Right lobe of liver (tissue), 6 donors: Measurements from ENCODE around the gene IFNE. TPM values are rescaled to one million over a fixed set of nuclear protein-coding genes. Genes with fewer than 3 reads are reported as not detected.
"Not testable (repeated sequence)": the region's sequence is repeated elsewhere in the genome, so short reads cannot be mapped to it uniquely, and the experiment has no call there.

Experiments
- ATAC-seq, 4 donors: fragments of 200-7000 bp; cut with Tn5 transposase; one replicate each; pipeline ENCODE4 v1.9.1; 2020; ENCODE audit warnings: mild to moderate bottlenecking in 4 of 4, moderate library complexity in 4 of 4
- DNase-seq, 3 donors: peaks; one replicate each; pipeline ENCODE4 v3.0.0-alpha.2; 2020
- H3K27ac ChIP-seq, 3 donors: fragments of 200-600 bp; one replicate each; pipeline ENCODE4 v1.8.0; 2022
- H3K27me3 ChIP-seq, 2 donors: fragments of 200-600 bp; one replicate each; pipeline ENCODE4 v1.8.0; 2022
- H3K36me3 ChIP-seq, 4 donors: fragments of 200-600 bp; sonication (generic) in 1 of 4; one replicate each; pipeline versions ENCODE4 v1.5.1 to v1.8.0; 2017 to 2022; ENCODE audit warnings: control low read depth in 1 of 4
- H3K4me1 ChIP-seq, 4 donors: fragments of 200-600 bp; sonication (generic) in 1 of 4; one replicate each; pipeline versions ENCODE4 v1.5.1 to v1.8.0; 2017 to 2022; ENCODE audit warnings: control low read depth in 1 of 4
- H3K4me3 ChIP-seq, 3 donors: fragments of 200-600 bp; one replicate each; pipeline ENCODE4 v1.8.0; 2022
- H3K9me3 ChIP-seq, 4 donors: fragments of 200-600 bp; sonication (generic) in 1 of 4; one replicate each; pipeline versions ENCODE4 v1.5.1 to v1.8.0; 2017 to 2022; ENCODE audit warnings: control low read depth in 1 of 4
- POLR2A ChIP-seq: fragments of 450-650 bp; IDR thresholded peaks from one replicate; pipeline ENCODE4 v1.6.1; 2017; ENCODE audit warnings: antibody characterized with exemption, mild to moderate bottlenecking
- WGBS: methylation state at CpG from one replicate; pipeline ENCODE4 v1.1.6; 2018; ENCODE audit warnings: low coverage, low lambda C conversion rate; ENCODE audit not compliant: insufficient coverage; ENCODE audit errors: missing lambda C conversion rate; 5-methylcytosine and 5-hydroxymethylcytosine counted together
- intact Hi-C, 2 donors: fragments of 100-400 bp; cut with DNase I; formaldehyde crosslinking; loops; one replicate each; pipeline versions ENCODE4 v1.11.2 to v1.14.1; 2022
- total RNA-seq, 6 experiments: library from RNA; depleted of rRNA in 2 of 6; stranded (reverse); fragments of >200 nt in 2 of 6; fragmentation: NEBNext Ultra II Directional in 3 of 6; extraction: Animal tissue kit (Norgen Biotek cat#: 25700) in 3 of 6; gene quantifications; one replicate each; pipeline versions ENCODE4 v1.1.0 to v1.2.4, GENCODE V29; 2016 to 2023
- TF ChIP-seq, protein P1 (sequence below), 4 donors: fragments of 200-600 bp in 3 of 4; fragments of 450-650 bp in 1 of 4; IDR thresholded peaks; one replicate each; pipeline versions ENCODE4 v1.5.1 to v1.8.0; 2016 to 2022; ENCODE audit warnings: antibody characterized with exemption in 4 of 4, mild to moderate bottlenecking in 2 of 4
- donor health status: DM: no; HTN: yes; CAD: no.
- donor health status: DM: no; HTN: no; CAD: no.
- donor health status: DM: no; HTN: no; CAD: no.
- donor health status: DM: no; HTN: yes; CAD: no.
- donor health status: DM: no; HTN: yes; CAD: no.

The IFNE gene
- total RNA-seq, 6 experiments from 2014 or later, result not detected

DNA sequence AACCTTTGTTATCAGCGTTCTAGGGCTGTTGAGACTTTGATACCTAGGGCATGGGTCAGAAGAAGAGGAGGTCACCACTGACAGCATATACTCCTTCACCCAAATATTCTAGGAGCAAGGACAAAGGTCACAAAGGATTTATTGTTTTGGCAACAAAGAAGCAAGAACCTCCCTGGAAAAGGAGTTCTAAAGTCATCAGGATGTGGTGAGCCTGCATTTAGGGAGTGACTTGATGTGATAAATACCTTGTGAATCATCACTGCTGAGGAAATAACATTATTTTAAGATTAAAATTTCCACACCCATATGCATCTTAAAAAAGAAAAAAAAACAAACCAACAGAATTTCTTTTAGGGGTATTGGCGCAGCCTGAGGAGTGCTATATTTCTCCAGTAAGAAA, 28.0 kb downstream of the IFNE start:
- Histone ChIP-seq H3K27me3 (no peaks in the 10 kb centered on the region), H3K36me3 (no peaks in the 10 kb centered on the region), H3K9me3 (no peaks in the 10 kb centered on the region), H3K27ac (no peak overlapping the region), H3K4me3 (no peak overlapping the region), H3K4me1 (no peaks in the 10 kb centered on the region)
- WGBS, result 52% methylated on average over 2 of the region's 2 CpGs
- no peak for ATAC-seq
- DNase-seq, result no peak
- no peak for TF ChIP-seq POLR2A
- TF ChIP-seq, protein P1, sequence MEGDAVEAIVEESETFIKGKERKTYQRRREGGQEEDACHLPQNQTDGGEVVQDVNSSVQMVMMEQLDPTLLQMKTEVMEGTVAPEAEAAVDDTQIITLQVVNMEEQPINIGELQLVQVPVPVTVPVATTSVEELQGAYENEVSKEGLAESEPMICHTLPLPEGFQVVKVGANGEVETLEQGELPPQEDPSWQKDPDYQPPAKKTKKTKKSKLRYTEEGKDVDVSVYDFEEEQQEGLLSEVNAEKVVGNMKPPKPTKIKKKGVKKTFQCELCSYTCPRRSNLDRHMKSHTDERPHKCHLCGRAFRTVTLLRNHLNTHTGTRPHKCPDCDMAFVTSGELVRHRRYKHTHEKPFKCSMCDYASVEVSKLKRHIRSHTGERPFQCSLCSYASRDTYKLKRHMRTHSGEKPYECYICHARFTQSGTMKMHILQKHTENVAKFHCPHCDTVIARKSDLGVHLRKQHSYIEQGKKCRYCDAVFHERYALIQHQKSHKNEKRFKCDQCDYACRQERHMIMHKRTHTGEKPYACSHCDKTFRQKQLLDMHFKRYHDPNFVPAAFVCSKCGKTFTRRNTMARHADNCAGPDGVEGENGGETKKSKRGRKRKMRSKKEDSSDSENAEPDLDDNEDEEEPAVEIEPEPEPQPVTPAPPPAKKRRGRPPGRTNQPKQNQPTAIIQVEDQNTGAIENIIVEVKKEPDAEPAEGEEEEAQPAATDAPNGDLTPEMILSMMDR (IDR thresholded peaks at IDR 0.05), result no peak
- intact Hi-C loops, result no loop called here

- DNase-seq (no peak), ATAC-seq (no peak)
- Histone ChIP-seq H3K4me1 (no peaks in the 10 kb centered on the region), H3K27me3 (no peaks in the 10 kb centered on the region), H3K9me3 (no peaks in the 10 kb centered on the region), H3K36me3 (no peaks in the 10 kb centered on the region), H3K27ac (no peak overlapping the region), H3K4me3 (no peak overlapping the region)
- no peak for TF ChIP-seq POLR2A
- WGBS, result 70% methylated on average over 4 of the region's 4 CpGs
- intact Hi-C loops, result no loop called here
Observed at GRCh38 chr9:21452681-21453080, 29.4 kb downstream of the IFNE start.

- DNase-seq (no peak), ATAC-seq (no peak)
- Histone ChIP-seq H3K36me3 (no peaks in the 10 kb centered on the region), H3K4me3 (no peak overlapping the region), H3K27ac (no peak overlapping the region), H3K9me3 (no peaks in the 10 kb centered on the region), H3K4me1 (no peaks in the 10 kb centered on the region), H3K27me3 (no peaks in the 10 kb centered on the region)
- intact Hi-C loops, result no loop called here
- WGBS, result 46% methylated on average over 4 of the region's 4 CpGs
- TF ChIP-seq, protein P1 (IDR thresholded peaks at IDR 0.05), result no peak
- no peak for TF ChIP-seq POLR2A
Observed at GRCh38 chr9:21450733-21451394, 31.2 kb downstream of the IFNE start.

DNA sequence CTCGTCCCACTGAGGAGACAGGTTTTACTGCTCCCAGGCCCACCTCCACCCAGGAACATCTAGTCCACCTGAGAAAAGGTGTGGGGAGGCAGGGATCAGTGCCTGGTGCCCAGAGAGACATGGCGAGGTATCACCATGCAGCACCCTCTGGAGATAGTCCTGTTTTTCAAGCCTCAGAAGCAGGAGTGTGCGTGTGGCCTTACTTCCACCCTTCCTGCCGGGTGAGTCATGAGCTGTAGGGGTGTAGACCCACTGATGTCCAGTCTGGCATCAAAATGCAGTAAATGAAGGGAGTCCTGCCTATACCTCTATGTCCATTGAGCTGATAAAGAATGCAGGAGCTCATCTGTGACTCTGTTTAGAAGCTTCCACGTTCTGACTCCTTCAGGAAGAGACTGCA, 32.8 kb downstream of the IFNE start:
- intact Hi-C loops, H3K9me3 ChIP-seq, H3K4me3 ChIP-seq, H3K27ac ChIP-seq, H3K36me3 ChIP-seq, H3K27me3 ChIP-seq, ATAC-seq, H3K4me1 ChIP-seq, DNase-seq: not testable (repeated sequence)
- WGBS, result 54% methylated on average over 2 of the region's 5 CpGs

DNA sequence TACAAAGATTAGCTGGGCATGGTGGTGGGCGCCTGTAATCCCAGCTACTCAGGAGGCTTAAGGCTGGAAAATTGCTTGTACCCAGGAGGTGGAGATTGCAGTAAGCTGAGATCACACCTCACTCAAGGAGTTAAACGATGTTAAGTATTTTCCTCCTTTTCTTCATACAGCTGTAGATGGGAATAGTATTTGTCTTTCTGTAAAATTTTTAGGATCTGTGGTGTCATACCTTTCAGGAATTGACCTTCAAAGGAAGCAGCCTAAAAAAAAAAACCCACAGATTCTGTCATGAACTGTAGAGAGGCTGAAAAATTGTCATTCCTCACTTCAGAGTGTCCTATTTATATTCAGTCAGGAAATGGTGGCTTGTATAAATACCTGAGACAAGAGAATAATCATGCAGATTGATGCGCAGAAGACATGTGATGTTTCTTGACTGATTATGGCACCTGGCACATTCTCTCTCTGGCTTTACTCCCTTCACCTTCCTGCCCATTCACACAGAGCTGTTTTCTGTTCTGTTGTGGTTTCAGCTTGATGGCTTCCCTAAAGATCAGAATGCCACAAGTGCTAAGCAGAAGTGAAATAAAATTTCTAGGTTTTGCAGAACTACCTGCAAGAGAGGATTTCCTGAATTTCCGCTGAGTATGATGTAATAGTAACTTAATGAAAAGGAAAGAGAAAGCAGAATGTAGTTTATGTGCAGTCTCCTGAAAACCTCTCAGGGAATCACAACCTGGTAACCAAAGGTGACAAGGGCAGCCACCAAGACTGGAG, 38.1 kb downstream of the IFNE start:
- DNase-seq, result no peak
- H3K27ac ChIP-seq, result no peak overlapping the region
- H3K36me3 ChIP-seq, result no peaks in the 10 kb centered on the region
- WGBS, result 68% methylated on average over 4 of the region's 4 CpGs
- no peak for TF ChIP-seq POLR2A
- TF ChIP-seq, protein P1 (IDR thresholded peaks at IDR 0.05), result no peak
- H3K9me3 ChIP-seq, result no peaks in the 10 kb centered on the region
- intact Hi-C loops, result no loop called here
- no peaks in the 10 kb centered on the region for H3K27me3 ChIP-seq
- no peaks in the 10 kb centered on the region for H3K4me1 ChIP-seq
- no peak overlapping the region for H3K4me3 ChIP-seq
- peak in 3 of 4 donors; percentile 28 to 40 (median 28) for ATAC-seq
